Lower leg skin (tissue), 4 donors: ENCODE measurements around the gene ATG7. TPM values are rescaled to one million over a fixed set of nuclear protein-coding genes. Genes with fewer than 3 reads are reported as not detected.
"Not testable (repeated sequence)": the region's sequence is repeated elsewhere in the genome, so short reads cannot be mapped to it uniquely, and the experiment has no call there.

ENCODE experiments used
- DNase-seq, 2 donors: peaks; one replicate each; pipeline ENCODE4 v3.0.0-alpha.2; 2019; ENCODE audit warnings: low spot score in 2 of 2
- H3K4me3 ChIP-seq: fragments of 200-600 bp; sonication (generic); 2 replicates; pipeline ENCODE4 v1.5.1; 2017; ENCODE audit warnings: mild to moderate bottlenecking, low read depth; ENCODE audit not compliant: poor library complexity, severe bottlenecking
- POLR2A ChIP-seq, 2 donors: fragments of 450-650 bp; IDR thresholded peaks; one replicate each; pipeline ENCODE4 v1.6.1; 2016 to 2017; ENCODE audit warnings: antibody characterized with exemption in 2 of 2, mild to moderate bottlenecking in 1 of 2, moderate library complexity in 1 of 2
- WGBS, 2 donors: methylation state at CpG; one replicate each; pipeline ENCODE4 v1.1.5; 2018; 5-methylcytosine and 5-hydroxymethylcytosine counted together
- intact Hi-C: fragments of 100-400 bp; cut with DNase I; formaldehyde crosslinking; loops from one replicate; pipeline ENCODE4 v1.15.0; 2023; ENCODE audit warnings: low total_unique reads
- total RNA-seq, 4 donors: library from RNA; depleted of rRNA; stranded (reverse); fragments of >200 nt; gene quantifications; one replicate each; pipeline ENCODE4 v1.1.0, GENCODE V29; 2016
- TF ChIP-seq, protein P1 (sequence below), 3 donors: fragments of 450-650 bp; IDR thresholded peaks; one replicate each; pipeline ENCODE4 v1.5.1; 2016; ENCODE audit warnings: antibody characterized with exemption in 3 of 3, mild to moderate bottlenecking in 3 of 3, moderate library complexity in 2 of 3

Gene ATG7
- total RNA-seq, 4 donors from 2014 or later, result 38.8 to 110 (median 53.2) TPM

GRCh38 chr3:11435440-11436165, 163.4 kb downstream of the ATG7 start:
- TF ChIP-seq, protein P1, sequence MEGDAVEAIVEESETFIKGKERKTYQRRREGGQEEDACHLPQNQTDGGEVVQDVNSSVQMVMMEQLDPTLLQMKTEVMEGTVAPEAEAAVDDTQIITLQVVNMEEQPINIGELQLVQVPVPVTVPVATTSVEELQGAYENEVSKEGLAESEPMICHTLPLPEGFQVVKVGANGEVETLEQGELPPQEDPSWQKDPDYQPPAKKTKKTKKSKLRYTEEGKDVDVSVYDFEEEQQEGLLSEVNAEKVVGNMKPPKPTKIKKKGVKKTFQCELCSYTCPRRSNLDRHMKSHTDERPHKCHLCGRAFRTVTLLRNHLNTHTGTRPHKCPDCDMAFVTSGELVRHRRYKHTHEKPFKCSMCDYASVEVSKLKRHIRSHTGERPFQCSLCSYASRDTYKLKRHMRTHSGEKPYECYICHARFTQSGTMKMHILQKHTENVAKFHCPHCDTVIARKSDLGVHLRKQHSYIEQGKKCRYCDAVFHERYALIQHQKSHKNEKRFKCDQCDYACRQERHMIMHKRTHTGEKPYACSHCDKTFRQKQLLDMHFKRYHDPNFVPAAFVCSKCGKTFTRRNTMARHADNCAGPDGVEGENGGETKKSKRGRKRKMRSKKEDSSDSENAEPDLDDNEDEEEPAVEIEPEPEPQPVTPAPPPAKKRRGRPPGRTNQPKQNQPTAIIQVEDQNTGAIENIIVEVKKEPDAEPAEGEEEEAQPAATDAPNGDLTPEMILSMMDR (IDR thresholded peaks at IDR 0.05), result no peak
- TF ChIP-seq POLR2A (IDR thresholded peaks at IDR 0.05), result no peak
- H3K4me3 ChIP-seq, result no peak overlapping the region
- no peak for DNase-seq
- 80 to 92% methylated on average over 7 of the region's 7 CpGs for WGBS, 2 donors
- intact Hi-C loops, result no loop called here

GRCh38 chr3:11436775-11437174, 164.6 kb downstream of the ATG7 start:
- TF ChIP-seq POLR2A (IDR thresholded peaks at IDR 0.05), result no peak
- TF ChIP-seq, protein P1 (IDR thresholded peaks at IDR 0.05), result no peak
- no peak overlapping the region for H3K4me3 ChIP-seq
- 79 to 88% methylated on average over 2 of the region's 2 CpGs for WGBS, 2 donors
- intact Hi-C loops, result no loop called here
- no peak for DNase-seq

- WGBS, 2 donors, result 97 to 98% methylated on average over 6 of the region's 6 CpGs
- intact Hi-C loops, result no loop called here
- TF ChIP-seq POLR2A (IDR thresholded peaks at IDR 0.05), result no peak
- TF ChIP-seq, protein P1 (IDR thresholded peaks at IDR 0.05), result no peak
Measured at GRCh38 chr3:11437506-11437905, 165.3 kb downstream of the ATG7 start.

GRCh38 chr3:11438646-11439045, 166.4 kb downstream of the ATG7 start:
- H3K4me3 ChIP-seq, result no peak overlapping the region
- no peak for DNase-seq
- intact Hi-C loops, result no loop called here
- 58 to 68% methylated on average over 2 of the region's 2 CpGs for WGBS, 2 donors
- TF ChIP-seq, protein P1 (IDR thresholded peaks at IDR 0.05), result no peak
- TF ChIP-seq POLR2A (IDR thresholded peaks at IDR 0.05), result no peak

More at GRCh38 chr3:11437506-11437905, 165.3 kb downstream of the ATG7 start:
- no peak overlapping the region for H3K4me3 ChIP-seq
- DNase-seq, result no peak

DNA sequence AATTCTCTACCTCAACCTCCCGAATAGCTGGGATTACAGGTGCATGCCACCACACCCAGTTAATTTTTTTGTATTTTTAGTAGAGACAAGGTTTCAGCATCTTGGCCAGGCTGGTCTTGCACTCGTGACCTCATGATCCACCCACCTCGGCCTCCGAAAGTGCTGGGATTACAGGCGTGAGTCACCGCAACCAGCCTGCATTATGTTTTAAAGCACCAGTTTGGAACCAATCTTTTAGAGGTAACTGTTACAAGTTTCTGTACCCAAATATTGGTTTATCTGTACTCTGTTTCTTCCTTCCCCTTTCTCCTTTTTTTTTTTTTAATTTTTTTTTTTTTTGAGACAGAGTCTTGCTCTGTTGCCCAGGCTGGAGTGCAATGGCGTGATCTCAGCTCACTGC, 169.1 kb downstream of the ATG7 start:
- intact Hi-C loops, DNase-seq, H3K4me3 ChIP-seq: not testable (repeated sequence)
- WGBS, 2 donors, result 83 to 84% methylated on average over 7 of the region's 7 CpGs

DNA sequence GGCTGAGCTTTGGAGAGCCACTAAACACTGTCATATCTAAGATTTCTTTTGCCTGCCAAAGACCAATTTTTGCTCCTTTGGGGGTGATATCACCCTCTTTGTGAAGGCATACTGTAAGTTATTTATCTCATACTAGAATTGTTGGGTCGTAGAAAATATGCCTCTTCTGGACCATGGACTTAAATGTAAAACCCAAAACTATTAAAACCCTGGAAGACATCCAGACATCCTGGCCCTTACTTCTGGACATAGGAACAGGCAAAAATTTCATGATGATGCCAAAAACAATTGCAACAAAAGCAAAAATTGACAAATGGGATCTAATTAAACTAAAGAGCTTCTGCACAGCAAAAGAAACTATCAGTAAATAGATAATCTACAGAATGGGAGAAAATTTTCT, 172.2 kb downstream of the ATG7 start:
- WGBS, 2 donors, result 77% methylated on average over 1 of the region's 1 CpG
- intact Hi-C loops, result no loop called here
- H3K4me3 ChIP-seq, result no peak overlapping the region
- TF ChIP-seq, protein P1 (IDR thresholded peaks at IDR 0.05), result no peak
- no peak for TF ChIP-seq POLR2A (IDR thresholded peaks at IDR 0.05)
- no peak for DNase-seq

DNA sequence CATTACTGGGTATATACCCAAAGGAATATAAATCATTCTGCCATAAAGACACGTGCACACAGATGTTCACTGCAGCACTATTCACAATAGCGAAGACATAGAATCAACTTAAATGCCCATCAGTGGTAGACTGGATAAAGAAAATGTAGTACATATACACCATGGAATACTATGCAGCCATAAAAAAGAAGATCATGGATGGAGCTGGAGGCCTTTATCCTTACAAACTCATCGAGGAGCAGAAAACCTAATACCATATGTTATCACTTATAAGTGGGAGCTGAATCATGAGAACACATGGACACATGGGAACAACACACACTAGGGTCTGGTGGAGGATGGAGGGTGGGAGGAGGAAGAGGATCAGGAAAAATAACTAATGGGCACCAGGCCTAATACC, 173.0 kb downstream of the ATG7 start:
- 81 to 85% methylated on average over 3 of the region's 3 CpGs for WGBS, 2 donors
- intact Hi-C loops, DNase-seq, H3K4me3 ChIP-seq: not testable (repeated sequence)
